Smooth muscle cell (in vitro differentiated cells): Measurements from ENCODE around the gene PARVG. TPM values are rescaled to one million over a fixed set of nuclear protein-coding genes. Genes with fewer than 3 reads are reported as not detected.

ENCODE experiments used
- DNase-seq: peaks from one replicate; lab custom pipeline; 2025; ENCODE audit not compliant: unreplicated experiment; lab: John Stamatoyannopoulos, UW
- H2AFZ ChIP-seq: fragments of 200-600 bp; sonication (generic); 2 replicates; pipeline ENCODE4 v1.6.0; 2016; ENCODE audit warnings: antibody characterized with exemption, low read depth, mild to moderate bottlenecking
- H3F3A ChIP-seq: fragments of 200-600 bp; sonication (generic); 2 replicates; pipeline ENCODE4 v1.6.0; 2017; ENCODE audit warnings: antibody characterized with exemption, low read depth
- H3K27ac ChIP-seq: fragments of 200-600 bp; sonication (generic); 2 replicates; pipeline ENCODE4 v1.5.1; 2016; ENCODE audit warnings: low read depth, mild to moderate bottlenecking
- H3K27me3 ChIP-seq: fragments of 200-600 bp; sonication (generic); 2 replicates; pipeline ENCODE4 v1.6.1; 2016; ENCODE audit warnings: low read depth, mild to moderate bottlenecking
- H3K36me3 ChIP-seq: fragments of 200-600 bp; sonication (generic); 2 replicates; pipeline ENCODE4 v1.5.1; 2016; ENCODE audit warnings: low read depth
- H3K4me1 ChIP-seq: fragments of 200-600 bp; sonication (generic); 2 replicates; pipeline ENCODE4 v1.5.1; 2016; ENCODE audit warnings: low read depth
- H3K4me2 ChIP-seq: fragments of 200-600 bp; sonication (generic); 2 replicates; pipeline ENCODE4 v1.6.0; 2016; ENCODE audit warnings: mild to moderate bottlenecking
- H3K4me3 ChIP-seq: fragments of 200-600 bp; sonication (generic); 2 replicates; pipeline ENCODE4 v1.5.1; 2016; ENCODE audit warnings: mild to moderate bottlenecking
- H3K79me2 ChIP-seq: fragments of 200-600 bp; sonication (generic); 2 replicates; pipeline ENCODE4 v1.6.0; 2016; ENCODE audit warnings: low read depth, mild to moderate bottlenecking
- H3K9ac ChIP-seq: fragments of 200-600 bp; sonication (generic); 2 replicates; pipeline ENCODE4 v1.6.0; 2016; ENCODE audit warnings: low read depth
- H3K9me3 ChIP-seq: fragments of 200-600 bp; sonication (generic); replicated peaks from 2 replicates; pipeline ENCODE4 v1.5.1; 2016; ENCODE audit warnings: low read depth
- H4K20me1 ChIP-seq: fragments of 200-600 bp; sonication (generic); 2 replicates; pipeline ENCODE4 v1.6.0; 2016; ENCODE audit warnings: low read depth
- CTCF ChIP-seq: fragments of 200-600 bp; sonication (generic); IDR thresholded peaks from 2 replicates; pipeline ENCODE4 v1.5.1; 2017; ENCODE audit warnings: borderline replicate concordance, mild to moderate bottlenecking, antibody characterized with exemption; ENCODE audit not compliant: insufficient read depth, poor library complexity, severe bottlenecking
- WGBS: methylation state at CpG from one replicate; pipeline ENCODE4 v1.1.7; 2016; ENCODE audit warnings: low lambda C conversion rate; 5-methylcytosine and 5-hydroxymethylcytosine counted together
- polyA plus RNA-seq: library from polyadenylated mRNA; unstranded; fragments of >200 nt; fragmentation: Nextera tagmentation; extraction: Ambion mirVana; gene quantifications from 2 replicates; pipeline ENCODE4 v1.2.1, GENCODE V29; 2016
- total RNA-seq: library from RNA; depleted of rRNA; stranded (reverse); fragments of >200 nt; gene quantifications from 2 replicates; pipeline ENCODE4 v1.2.3, GENCODE V29; 2014

Gene PARVG
- total and polyA plus RNA-seq, 2 experiments from 2014 or later = 0.90 TPM; not detected in 1

- H4K20me1 ChIP-seq = no peaks in the 10 kb centered on the region
- no peaks in the 10 kb centered on the region for H3K36me3 ChIP-seq
- DNase-seq = no peak
- H3K4me1 ChIP-seq = no peaks in the 10 kb centered on the region
- no peaks in the 10 kb centered on the region for H3K27me3 ChIP-seq
- H3K4me2 ChIP-seq = no peak overlapping the region
- no peak overlapping the region for H3K4me3 ChIP-seq
- no peak overlapping the region for H3K27ac ChIP-seq
- no peak overlapping the region for H2AFZ ChIP-seq
- no peaks in the 10 kb centered on the region for H3K79me2 ChIP-seq
- no peak overlapping the region for H3K9ac ChIP-seq
- WGBS = 74% methylated on average over 11 of the region's 11 CpGs
- TF ChIP-seq CTCF = no peak
- no peaks in the 10 kb centered on the region for H3K9me3 ChIP-seq
- no peaks in the 10 kb centered on the region for H3F3A ChIP-seq
These were observed 44.5 kb downstream of the PARVG start for GRCh38 chr22:44225091-44225689.

- H3F3A ChIP-seq = no peaks in the 10 kb centered on the region
- H3K9ac ChIP-seq = no peak overlapping the region
- H3K36me3 ChIP-seq = no peaks in the 10 kb centered on the region
- no peak for DNase-seq
- H4K20me1 ChIP-seq = no peaks in the 10 kb centered on the region
- no peaks in the 10 kb centered on the region for H3K4me1 ChIP-seq
- H3K79me2 ChIP-seq = no peaks in the 10 kb centered on the region
- no peak overlapping the region for H3K27ac ChIP-seq
- H3K27me3 ChIP-seq = no peaks in the 10 kb centered on the region
- TF ChIP-seq CTCF = no peak
- WGBS = 88% methylated on average over 8 of the region's 8 CpGs
- H2AFZ ChIP-seq = no peak overlapping the region
- no peaks in the 10 kb centered on the region for H3K9me3 ChIP-seq
- H3K4me2 ChIP-seq = no peak overlapping the region
- H3K4me3 ChIP-seq = no peak overlapping the region
These were observed 45.1 kb downstream of the PARVG start for GRCh38 chr22:44225812-44226211.

- no peaks in the 10 kb centered on the region for H3K27me3 ChIP-seq
- 88% methylated on average over 3 of the region's 3 CpGs for WGBS
- no peak overlapping the region for H3K4me3 ChIP-seq
- H3F3A ChIP-seq = no peaks in the 10 kb centered on the region
- H3K4me2 ChIP-seq = no peak overlapping the region
- H3K79me2 ChIP-seq = no peaks in the 10 kb centered on the region
- H3K9me3 ChIP-seq = no peaks in the 10 kb centered on the region
- no peaks in the 10 kb centered on the region for H3K4me1 ChIP-seq
- no peak overlapping the region for H2AFZ ChIP-seq
- H4K20me1 ChIP-seq = no peaks in the 10 kb centered on the region
- no peak for TF ChIP-seq CTCF
- no peak overlapping the region for H3K9ac ChIP-seq
- H3K27ac ChIP-seq = no peak overlapping the region
- no peak for DNase-seq
- no peaks in the 10 kb centered on the region for H3K36me3 ChIP-seq
These were observed 48.6 kb downstream of the PARVG start for GRCh38 chr22:44229331-44229730.

GRCh38 chr22:44229809-44230208 is 49.1 kb downstream of the PARVG start:
- no peak for TF ChIP-seq CTCF
- Histone ChIP-seq H3K9ac (no peak overlapping the region), H3K27ac (no peak overlapping the region), H3K9me3 (no peaks in the 10 kb centered on the region), H3K4me3 (no peak overlapping the region), H3F3A (no peaks in the 10 kb centered on the region), H3K36me3 (no peaks in the 10 kb centered on the region), H4K20me1 (no peaks in the 10 kb centered on the region), H3K4me2 (no peak overlapping the region), H2AFZ (no peak overlapping the region), H3K79me2 (no peaks in the 10 kb centered on the region), H3K4me1 (no peaks in the 10 kb centered on the region), H3K27me3 (no peaks in the 10 kb centered on the region)
- DNase-seq = no peak
- WGBS = 91% methylated on average over 2 of the region's 2 CpGs
